T-helper 17 cell (primary cell): ENCODE measurements around the gene MRFAP1L1. TPM values are rescaled to one million over a fixed set of nuclear protein-coding genes. Genes with fewer than 3 reads are reported as not detected.

ENCODE experiments used
- ATAC-seq: fragments of 150-1000 bp; cut with Tn5 transposase; 2 replicates; pipeline ENCODE4 v1.10.0; 2021; ENCODE audit warnings: mild to moderate bottlenecking, moderate library complexity
- DNase-seq, 3 donors: peaks; one replicate each; pipeline versions ENCODE4 v3.0.0 to v3.0.0-alpha.2; 2020 to 2021
- H3K9me3 ChIP-seq: one replicate; pipeline ENCODE4 v1.7.0; 2013; ENCODE audit warnings: low read length, mild to moderate bottlenecking; ENCODE audit not compliant: control insufficient read depth, poor library complexity, severe bottlenecking
- H3K27ac Mint-ChIP-seq: one replicate; pipeline ENCODE4 v1.8.0; 2022; ENCODE audit warnings: mild to moderate bottlenecking, moderate library complexity, mixed read lengths
- H3K27me3 Mint-ChIP-seq: one replicate; pipeline ENCODE4 v1.8.0; 2022; ENCODE audit warnings: mixed read lengths
- H3K36me3 Mint-ChIP-seq: one replicate; pipeline ENCODE4 v1.8.0; 2022; ENCODE audit warnings: low read depth, mixed read lengths
- H3K4me1 Mint-ChIP-seq: one replicate; pipeline ENCODE4 v1.8.0; 2022; ENCODE audit warnings: mild to moderate bottlenecking, mixed read lengths
- H3K4me3 Mint-ChIP-seq: one replicate; pipeline ENCODE4 v1.8.0; 2022; ENCODE audit warnings: mild to moderate bottlenecking, moderate library complexity, mixed read lengths
- total RNA-seq, 4 donors: library from RNA in 2 of 4; stranded (reverse) in 2 of 4; gene quantifications; one replicate each; pipeline ENCODE4 v1.2.3 and lab custom pipeline; 2022 to 2026

MRFAP1L1 gene
- total RNA-seq, 2 donors from 2014 or later, result 29.3 to 33.0 TPM

DNA sequence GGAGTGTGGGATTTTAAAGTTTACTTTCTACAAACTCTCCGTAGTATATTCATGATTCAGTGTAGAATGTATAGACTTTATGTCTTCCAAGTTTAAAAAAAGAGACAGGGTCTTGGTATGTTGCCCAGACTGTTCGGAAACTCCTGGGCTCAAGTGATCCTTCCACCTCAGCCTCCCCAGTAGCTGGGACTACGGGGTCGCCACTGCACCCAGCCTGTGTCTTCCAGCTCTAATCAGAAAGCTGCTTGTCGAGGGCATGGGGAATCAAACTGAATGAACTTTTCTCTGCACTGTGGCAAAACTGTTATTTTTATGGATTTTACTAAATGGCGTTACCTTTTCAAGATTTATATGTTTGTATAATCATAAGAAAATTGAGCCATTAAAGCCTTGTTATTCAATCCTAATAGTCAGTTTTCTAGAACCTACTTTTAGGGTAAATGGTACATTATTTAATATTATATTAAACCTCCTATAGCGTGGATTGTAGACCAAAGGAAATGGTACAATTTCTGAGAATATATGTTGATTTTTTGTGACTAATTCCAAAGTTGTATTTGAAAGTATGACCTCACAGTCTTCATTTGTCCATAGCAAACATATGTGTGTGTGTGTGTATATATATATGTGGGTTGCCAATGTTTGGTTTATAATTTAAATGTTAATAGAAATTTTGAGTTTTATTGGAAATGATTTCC, 7.4 kb upstream of the MRFAP1L1 start:
- Mint-ChIP-seq H3K36me3 (peaks cover 7% of the 10 kb centered on the region), H3K4me1 (peaks cover 22% of the 10 kb centered on the region), H3K27me3 (no peaks in the 10 kb centered on the region), H3K4me3 (peak overlapping the region; percentile 98), H3K27ac (peak overlapping the region; percentile 98)
- no peaks in the 10 kb centered on the region for H3K9me3 ChIP-seq
- DNase-seq (no peak), ATAC-seq (no peak)

DNA sequence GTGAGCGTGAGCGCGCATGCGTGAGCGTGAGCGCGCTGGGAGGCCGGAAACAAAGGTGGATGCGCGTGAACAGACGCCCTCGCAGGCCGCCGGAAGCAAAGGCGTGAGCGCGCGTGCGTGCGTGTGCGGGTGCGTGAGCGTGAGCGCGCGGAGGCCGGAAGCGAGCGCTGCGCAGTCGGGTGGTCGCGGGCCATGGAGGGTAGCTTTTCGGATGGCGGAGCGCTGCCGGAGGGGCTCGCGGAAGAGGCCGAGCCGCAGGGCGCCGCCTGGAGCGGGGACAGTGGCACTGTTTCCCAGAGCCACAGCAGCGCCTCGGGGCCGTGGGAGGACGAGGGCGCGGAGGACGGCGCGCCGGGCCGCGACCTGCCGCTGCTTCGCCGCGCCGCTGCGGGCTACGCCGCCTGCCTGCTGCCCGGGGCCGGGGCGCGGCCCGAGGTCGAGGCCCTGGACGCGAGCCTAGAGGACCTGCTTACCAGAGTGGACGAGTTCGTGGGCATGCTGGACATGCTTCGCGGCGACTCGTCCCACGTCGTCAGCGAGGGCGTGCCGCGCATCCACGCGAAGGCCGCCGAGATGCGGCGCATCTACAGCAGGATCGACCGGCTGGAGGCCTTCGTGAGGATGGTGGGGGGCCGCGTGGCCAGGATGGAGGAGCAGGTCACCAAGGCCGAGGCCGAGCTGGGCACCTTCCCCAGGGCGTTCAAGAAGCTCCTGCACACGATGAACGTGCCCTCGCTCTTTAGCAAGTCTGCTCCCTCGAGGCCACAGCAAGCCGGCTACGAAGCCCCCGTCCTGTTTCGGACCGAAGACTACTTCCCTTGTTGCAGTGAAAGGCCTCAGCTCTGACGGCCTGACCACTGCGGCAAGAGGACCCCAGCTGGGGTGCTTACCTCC, 6.6 kb upstream of the MRFAP1L1 start, which contains the start of gene BLOC1S4:
Gene BLOC1S4 (plus strand): TSS at position 157 of the 894 bp plus-strand sequence. CDS start 36 bp downstream, at position 193.
- Mint-ChIP-seq H3K27me3 (no peaks in the 10 kb centered on the region), H3K36me3 (peaks cover 7% of the 10 kb centered on the region), H3K4me1 (peaks cover 22% of the 10 kb centered on the region), H3K4me3 (peak within 1 kb of the TSS; percentile 98), H3K27ac (peak within 1 kb of the TSS; percentile 98)
- H3K9me3 ChIP-seq, result no peaks in the 10 kb centered on the region
- DNase-seq, result peak; percentile 82 to 88 (median 83)
- ATAC-seq, result peak; percentile 84

DNA sequence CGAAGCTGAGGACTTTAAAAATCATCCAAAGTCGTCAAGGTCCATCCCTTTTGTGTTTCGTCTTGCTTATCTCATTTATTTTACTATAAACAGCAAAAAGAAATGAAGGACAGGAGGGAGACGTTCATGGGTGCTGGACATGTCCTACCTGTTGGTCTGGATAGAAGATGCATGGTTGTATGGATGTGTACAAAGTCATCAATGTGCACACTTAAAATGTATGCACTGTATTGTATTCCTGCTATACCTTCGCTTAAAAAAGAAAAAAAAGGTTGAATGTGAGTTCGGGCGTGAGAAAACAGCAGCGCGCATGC, 6.0 kb upstream of the MRFAP1L1 start:
- DNase-seq (no peak), ATAC-seq (no peak)

DNA sequence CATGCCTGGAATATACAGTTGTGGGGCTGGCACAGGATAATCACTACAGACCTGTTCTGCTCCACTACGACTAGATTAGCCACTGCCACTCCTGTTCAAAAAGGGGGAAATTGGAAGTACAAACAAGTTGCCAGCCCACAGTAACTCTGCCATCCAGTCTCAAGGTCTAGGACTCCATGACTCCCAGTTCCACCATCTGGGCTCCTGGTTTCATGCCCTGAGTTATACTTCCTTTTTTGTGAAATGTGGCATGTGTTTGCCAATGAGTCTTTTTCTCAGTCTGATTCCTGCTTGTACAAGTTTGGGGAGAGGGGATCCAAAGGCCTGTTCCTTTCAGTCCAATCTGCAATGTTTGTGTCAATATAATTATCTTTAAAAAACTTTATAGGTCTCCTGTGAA, 5.3 kb upstream of the MRFAP1L1 start:
- peaks cover 20% of the 10 kb centered on the region for H3K4me1 Mint-ChIP-seq
- ATAC-seq, result no peak
- H3K27me3 Mint-ChIP-seq, result no peaks in the 10 kb centered on the region
- peaks cover 7% of the 10 kb centered on the region for H3K36me3 Mint-ChIP-seq
- no peak for DNase-seq
- H3K9me3 ChIP-seq, result no peaks in the 10 kb centered on the region
- H3K4me3 Mint-ChIP-seq, result peak overlapping the region; percentile 3
- peak overlapping the region; percentile 98 for H3K27ac Mint-ChIP-seq

More for the DNA sequence above, 6.0 kb upstream of the MRFAP1L1 start:
- Mint-ChIP-seq H3K27ac (peak overlapping the region; percentile 98), H3K36me3 (peaks cover 7% of the 10 kb centered on the region), H3K4me1 (peaks cover 22% of the 10 kb centered on the region), H3K27me3 (no peaks in the 10 kb centered on the region), H3K4me3 (peak overlapping the region; percentile 98)
- H3K9me3 ChIP-seq, result no peaks in the 10 kb centered on the region

DNA sequence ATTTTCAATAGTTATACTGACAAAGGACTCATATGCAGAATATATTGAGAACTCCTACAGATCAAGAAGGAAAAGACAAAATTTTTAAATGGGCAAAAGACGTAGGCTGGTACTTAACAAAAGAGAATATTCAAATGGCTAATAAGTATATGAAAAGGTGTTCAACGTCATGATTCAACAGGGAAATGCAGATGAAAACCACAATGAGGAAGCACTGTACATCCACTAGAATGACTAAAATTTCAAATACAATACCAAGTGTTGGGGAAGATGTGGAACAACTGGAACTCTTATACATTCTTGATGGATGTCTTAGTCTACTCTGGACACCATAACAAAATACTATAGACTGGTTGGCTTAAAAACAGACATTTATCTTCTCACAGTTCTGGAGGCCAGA, 1.3 kb upstream of the MRFAP1L1 start:
- H3K27ac Mint-ChIP-seq, result no peak overlapping the region
- H3K4me1 Mint-ChIP-seq, result peaks cover 40% of the 10 kb centered on the region
- no peaks in the 10 kb centered on the region for H3K27me3 Mint-ChIP-seq
- H3K9me3 ChIP-seq, result no peaks in the 10 kb centered on the region
- peak overlapping the region; percentile 28 for H3K4me3 Mint-ChIP-seq
- ATAC-seq (no peak), DNase-seq (no peak)
- H3K36me3 Mint-ChIP-seq, result peaks cover 22% of the 10 kb centered on the region

DNA sequence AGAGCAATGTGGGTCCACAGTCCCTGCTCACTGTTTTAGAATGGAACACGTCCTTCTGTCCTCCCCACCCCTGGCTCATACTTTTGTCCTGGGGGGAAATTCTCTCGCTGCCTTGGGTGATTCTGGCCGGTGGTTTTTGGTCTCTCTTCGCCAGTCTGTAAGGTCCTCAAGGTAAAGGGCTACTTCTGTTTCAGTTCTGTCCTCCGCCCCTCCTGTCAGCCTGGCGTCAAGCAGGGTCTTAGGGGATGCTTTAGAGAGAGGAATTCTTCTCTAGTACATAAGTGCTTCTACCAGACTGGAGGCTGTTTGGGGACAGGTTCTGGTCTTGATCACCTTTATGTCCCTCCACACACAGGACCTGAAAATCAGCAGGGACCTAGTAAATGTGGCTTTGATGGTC, 617 bp upstream of the MRFAP1L1 start:
- ATAC-seq (no peak), DNase-seq (no peak)
- peaks cover 39% of the 10 kb centered on the region for H3K4me1 Mint-ChIP-seq
- no peaks in the 10 kb centered on the region for H3K9me3 ChIP-seq
- H3K36me3 Mint-ChIP-seq, result peaks cover 19% of the 10 kb centered on the region
- H3K4me3 Mint-ChIP-seq, result peak overlapping the region; percentile 99
- H3K27me3 Mint-ChIP-seq, result no peaks in the 10 kb centered on the region
- peak overlapping the region; percentile 100 for H3K27ac Mint-ChIP-seq

DNA sequence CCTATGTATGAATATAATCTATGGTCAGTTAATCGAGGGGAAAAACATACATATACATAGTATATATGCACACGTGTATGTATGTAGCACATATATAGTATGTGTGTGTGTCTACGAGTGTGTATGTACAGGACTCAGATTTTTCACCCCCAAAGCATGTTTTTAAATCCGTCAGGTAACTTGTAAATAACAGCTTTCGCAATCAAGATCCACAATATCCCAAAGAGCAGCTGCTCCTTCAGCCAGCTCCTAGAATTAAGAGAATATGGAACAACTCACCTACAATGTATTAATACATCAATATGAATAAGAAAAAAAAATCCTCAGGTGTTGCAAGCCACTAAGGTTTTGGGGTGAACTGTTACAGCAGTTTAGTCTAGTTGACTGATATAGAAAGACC, 3.5 kb downstream of the MRFAP1L1 start:
- peak overlapping the region; percentile 100 for H3K27ac Mint-ChIP-seq
- H3K36me3 Mint-ChIP-seq, result peaks cover 31% of the 10 kb centered on the region
- ATAC-seq (no peak), DNase-seq (no peak)
- peaks cover 55% of the 10 kb centered on the region for H3K4me1 Mint-ChIP-seq
- H3K9me3 ChIP-seq, result no peaks in the 10 kb centered on the region
- H3K4me3 Mint-ChIP-seq, result peak overlapping the region; percentile 77
- H3K27me3 Mint-ChIP-seq, result no peaks in the 10 kb centered on the region

DNA sequence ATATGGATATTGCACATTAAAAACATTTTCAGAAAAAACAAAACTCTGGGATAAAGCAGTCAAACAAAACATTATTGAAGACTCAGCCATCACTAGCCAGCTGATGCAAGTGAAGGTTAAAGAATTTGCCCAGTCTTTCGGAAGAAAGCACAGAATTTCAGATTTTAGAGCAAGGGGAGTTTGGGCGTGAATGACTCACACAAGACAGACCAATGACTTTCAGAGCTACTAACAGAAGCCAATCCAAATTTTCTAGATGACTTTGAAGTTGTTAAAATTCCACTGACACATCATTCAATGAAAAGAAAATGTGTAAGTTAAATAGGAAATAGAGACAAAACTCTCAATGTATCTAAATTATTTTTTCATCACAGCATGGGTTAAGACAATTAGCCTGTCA, 4.0 kb downstream of the MRFAP1L1 start:
- ATAC-seq (no peak), DNase-seq (no peak)
- Mint-ChIP-seq H3K4me1 (peaks cover 56% of the 10 kb centered on the region), H3K4me3 (peak overlapping the region; percentile 47), H3K27ac (peak overlapping the region; percentile 100), H3K27me3 (no peaks in the 10 kb centered on the region), H3K36me3 (peaks cover 31% of the 10 kb centered on the region)
- H3K9me3 ChIP-seq, result no peaks in the 10 kb centered on the region

DNA sequence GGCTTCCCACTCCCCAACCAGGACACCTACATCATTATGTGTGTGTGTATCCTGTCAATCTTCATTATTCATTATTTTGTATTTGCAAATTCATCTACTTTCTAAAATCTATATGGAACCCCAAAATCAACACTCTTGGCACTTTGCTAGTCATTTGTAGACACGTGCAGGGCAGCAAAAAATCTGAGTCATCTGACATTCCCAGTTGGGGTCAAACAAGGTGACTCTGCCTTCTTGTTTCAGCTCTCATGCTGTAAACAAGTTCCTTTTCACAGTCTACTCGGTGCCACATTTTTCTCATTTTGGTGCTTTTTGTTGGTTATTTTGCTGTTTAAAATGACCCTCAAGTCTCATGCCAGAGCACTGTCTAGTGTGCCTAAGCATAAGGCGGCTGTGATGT, 5.9 kb downstream of the MRFAP1L1 start:
- peak overlapping the region; percentile 100 for H3K27ac Mint-ChIP-seq
- peaks cover 24% of the 10 kb centered on the region for H3K36me3 Mint-ChIP-seq
- DNase-seq (no peak), ATAC-seq (no peak)
- no peaks in the 10 kb centered on the region for H3K9me3 ChIP-seq
- H3K4me1 Mint-ChIP-seq, result peaks cover 59% of the 10 kb centered on the region
- no peaks in the 10 kb centered on the region for H3K27me3 Mint-ChIP-seq
- H3K4me3 Mint-ChIP-seq, result peak overlapping the region; percentile 19

DNA sequence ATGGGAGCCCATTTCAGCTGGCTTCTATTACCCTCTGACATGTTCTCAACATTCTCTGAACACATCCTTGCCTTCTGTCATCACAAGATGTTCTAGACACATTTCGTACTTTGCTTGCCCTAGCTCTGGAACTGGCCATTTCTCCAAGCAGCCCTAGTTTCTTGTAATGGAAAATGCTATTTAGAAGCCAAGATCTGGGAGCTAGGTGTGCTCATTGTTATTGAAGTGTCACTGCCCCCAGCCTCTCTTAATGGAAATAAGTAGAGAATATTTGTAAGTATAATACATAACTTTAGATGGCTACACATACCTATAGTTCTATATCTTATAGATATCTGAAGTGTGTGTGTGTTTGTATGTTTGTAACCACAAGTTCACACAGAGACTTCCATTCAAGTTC, 6.9 kb downstream of the MRFAP1L1 start:
- Mint-ChIP-seq H3K27me3 (no peaks in the 10 kb centered on the region), H3K4me1 (peaks cover 54% of the 10 kb centered on the region), H3K4me3 (no peak overlapping the region), H3K27ac (peak overlapping the region; percentile 100), H3K36me3 (peaks cover 19% of the 10 kb centered on the region)
- no peaks in the 10 kb centered on the region for H3K9me3 ChIP-seq
- DNase-seq, result no peak
- ATAC-seq, result no peak

DNA sequence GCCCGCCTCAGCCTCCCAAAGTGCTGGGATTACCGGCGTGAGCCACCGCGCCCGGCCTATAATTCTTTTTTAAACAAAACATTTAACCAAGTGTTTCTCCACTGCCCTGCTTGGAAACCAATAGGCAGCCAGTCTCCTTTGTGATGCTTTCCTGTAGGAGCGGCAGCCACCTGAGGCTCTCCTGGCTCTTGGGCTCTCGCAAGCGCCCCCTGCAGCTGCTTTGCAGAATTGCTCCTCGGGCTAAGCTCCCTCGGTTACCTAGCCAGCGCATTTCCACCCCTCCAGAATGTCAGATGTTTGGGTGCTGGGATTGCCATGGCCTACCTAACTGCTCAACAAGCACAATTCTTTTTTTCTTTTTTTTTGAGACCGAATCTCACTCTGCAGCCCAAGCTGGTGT, 8.3 kb downstream of the MRFAP1L1 start:
- H3K4me3 Mint-ChIP-seq, result no peak overlapping the region
- peak overlapping the region; percentile 100 for H3K27ac Mint-ChIP-seq
- no peaks in the 10 kb centered on the region for H3K27me3 Mint-ChIP-seq
- H3K4me1 Mint-ChIP-seq, result peaks cover 53% of the 10 kb centered on the region
- DNase-seq (peak in 1 of 3 donors; percentile 38), ATAC-seq (no peak)
- H3K9me3 ChIP-seq, result no peaks in the 10 kb centered on the region
- H3K36me3 Mint-ChIP-seq, result peaks cover 11% of the 10 kb centered on the region

DNA sequence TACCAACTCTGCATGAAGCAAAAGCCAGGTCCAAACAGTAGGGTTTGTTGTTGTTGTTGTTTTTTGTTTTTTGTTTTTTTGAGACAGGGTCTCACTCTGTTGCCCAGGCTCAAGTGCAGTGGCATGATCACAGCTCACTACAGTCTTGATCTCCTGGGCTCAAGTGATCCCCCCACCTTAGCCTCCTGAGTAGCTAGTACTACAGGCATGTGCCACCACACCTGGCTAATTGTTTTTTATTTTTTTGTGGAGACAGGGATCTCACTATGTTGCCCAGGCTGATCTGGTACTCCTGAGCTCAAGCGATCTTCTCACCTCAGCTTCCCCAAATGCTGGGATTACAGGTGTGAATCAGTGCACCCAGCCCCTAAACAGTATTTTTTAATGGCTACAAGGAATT, 9.8 kb downstream of the MRFAP1L1 start:
- Mint-ChIP-seq H3K27me3 (no peaks in the 10 kb centered on the region), H3K36me3 (peaks cover 10% of the 10 kb centered on the region), H3K4me1 (peaks cover 50% of the 10 kb centered on the region), H3K4me3 (peak overlapping the region; percentile 60), H3K27ac (peak overlapping the region; percentile 100)
- H3K9me3 ChIP-seq, result no peaks in the 10 kb centered on the region
- DNase-seq (no peak), ATAC-seq (no peak)

DNA sequence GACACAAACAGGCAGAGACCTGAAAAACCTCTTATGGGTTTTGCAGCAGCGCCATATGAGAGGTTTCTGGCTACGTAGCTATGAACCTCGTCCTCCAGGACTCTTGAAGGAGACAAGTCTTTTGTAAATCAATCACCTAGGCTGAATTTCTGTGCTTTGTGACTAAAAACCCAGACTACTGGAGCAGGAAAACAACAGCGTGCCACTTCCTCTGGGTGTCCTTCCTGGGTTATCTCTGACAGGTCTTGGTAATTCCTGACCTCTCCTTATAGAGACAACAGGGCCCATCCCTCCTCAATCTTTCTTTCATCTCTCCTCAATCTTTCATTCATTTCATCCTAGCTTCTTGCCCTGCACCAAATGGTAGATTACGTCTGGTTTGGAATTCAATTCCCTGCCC, 10.3 kb downstream of the MRFAP1L1 start:
- Mint-ChIP-seq H3K27ac (peak overlapping the region; percentile 100), H3K27me3 (no peaks in the 10 kb centered on the region), H3K36me3 (peaks cover 6% of the 10 kb centered on the region), H3K4me3 (peak overlapping the region; percentile 60), H3K4me1 (peaks cover 50% of the 10 kb centered on the region)
- no peaks in the 10 kb centered on the region for H3K9me3 ChIP-seq
- ATAC-seq (no peak), DNase-seq (no peak)
